CD14-positive monocyte (primary cell): ENCODE data around the gene EEFSEC. TPM values are rescaled to one million over a fixed set of nuclear protein-coding genes. Genes with fewer than 3 reads are reported as not detected.

ENCODE experiments used
- DNase-seq, 3 donors: peaks; one replicate each; pipeline ENCODE4 v3.0.0-alpha.2; 2011 to 2022
- H2AFZ ChIP-seq: 2 replicates; pipeline ENCODE4 v1.6.0; 2012; ENCODE audit warnings: mild to moderate bottlenecking, low read depth, low read length, inconsistent platforms; ENCODE audit not compliant: insufficient read depth, poor library complexity, severe bottlenecking
- H3K27ac ChIP-seq, 2 donors: 1 replicate in 1 of 2; 2 replicates in 1 of 2; pipeline ENCODE4 v1.5.1; 2012 to 2013; ENCODE audit warnings: low read length in 2 of 2, control low read depth in 1 of 2, inconsistent platforms in 1 of 2, low read depth in 1 of 2, mild to moderate bottlenecking in 1 of 2
- H3K27me3 ChIP-seq, 2 donors: one replicate each; pipeline versions ENCODE4 v1.6.0 to v1.6.1; 2011 to 2013; ENCODE audit warnings: low read length in 2 of 2; ENCODE audit not compliant: control insufficient read depth in 2 of 2, insufficient read depth in 2 of 2
- H3K36me3 ChIP-seq, 2 donors: replicated peaks in 1 of 2; 1 replicate in 1 of 2; 2 replicates in 1 of 2; pipeline versions ENCODE4 v1.5.1 to v1.6.1; 2012 to 2013; ENCODE audit warnings: low read length in 2 of 2, control low read depth in 1 of 2, inconsistent platforms in 1 of 2, mild to moderate bottlenecking in 1 of 2; ENCODE audit not compliant: insufficient read depth in 2 of 2, control insufficient read depth in 1 of 2
- H3K4me1 ChIP-seq, 2 donors: 1 replicate in 1 of 2; 2 replicates in 1 of 2; pipeline versions ENCODE4 v1.5.1 to v1.6.1; 2012 to 2013; ENCODE audit warnings: low read length in 2 of 2, control low read depth in 1 of 2, inconsistent platforms in 1 of 2, mild to moderate bottlenecking in 1 of 2, moderate library complexity in 1 of 2; ENCODE audit not compliant: insufficient read depth in 2 of 2, control insufficient read depth in 1 of 2
- H3K4me2 ChIP-seq: replicated peaks from 2 replicates; pipeline ENCODE3; 2012; ENCODE audit warnings: low read length, moderate library complexity, mild to moderate bottlenecking; ENCODE audit not compliant: poor library complexity, severe bottlenecking; ENCODE audit errors: extremely low read depth
- H3K4me3 ChIP-seq, 3 experiments: fragments of 200-600 bp in 1 of 3; sonication (generic) in 1 of 3; replicated peaks in 1 of 3; 1 replicate in 2 of 3; 2 replicates in 1 of 3; pipeline ENCODE4 v1.5.1; 2011 to 2013; ENCODE audit warnings: low read length in 3 of 3, mild to moderate bottlenecking in 3 of 3, control low read depth in 2 of 3, low read depth in 2 of 3, inconsistent platforms in 1 of 3, moderate library complexity in 1 of 3
- H3K79me2 ChIP-seq: 2 replicates; pipeline ENCODE4 v1.6.0; 2012; ENCODE audit warnings: mild to moderate bottlenecking, control low read depth, inconsistent platforms, low read length, moderate library complexity; ENCODE audit not compliant: insufficient read depth
- H3K9ac ChIP-seq: 2 replicates; pipeline ENCODE4 v1.6.0; 2017; ENCODE audit warnings: low read length, mild to moderate bottlenecking; ENCODE audit not compliant: insufficient read depth, poor library complexity, severe bottlenecking
- H3K9me3 ChIP-seq, 2 donors: replicated peaks in 1 of 2; 1 replicate in 1 of 2; 2 replicates in 1 of 2; pipeline versions ENCODE4 v1.5.1 to v1.6.1; 2012 to 2013; ENCODE audit warnings: low read length in 2 of 2, control low read depth in 1 of 2; ENCODE audit not compliant: control insufficient read depth in 1 of 2, insufficient read depth in 1 of 2
- H4K20me1 ChIP-seq: 2 replicates; pipeline ENCODE4 v1.6.0; 2012; ENCODE audit warnings: mild to moderate bottlenecking, low read length, control low read depth, moderate library complexity; ENCODE audit not compliant: insufficient read depth
- H3K27ac Mint-ChIP-seq, 7 donors: one replicate each; pipeline ENCODE4 v1.8.0; 2020; ENCODE audit warnings: mild to moderate bottlenecking in 7 of 7, mixed read lengths in 7 of 7, moderate library complexity in 6 of 7, inconsistent platforms in 2 of 7
- H3K27me3 Mint-ChIP-seq, 3 donors: one replicate each; pipeline ENCODE4 v1.8.0; 2021 to 2022; ENCODE audit warnings: low read depth in 3 of 3, mild to moderate bottlenecking in 3 of 3, mixed read lengths in 3 of 3, moderate library complexity in 3 of 3, inconsistent platforms in 1 of 3
- H3K36me3 Mint-ChIP-seq, 2 donors: one replicate each; pipeline ENCODE4 v1.8.0; 2020; ENCODE audit warnings: mixed read lengths in 2 of 2, inconsistent platforms in 1 of 2, mild to moderate bottlenecking in 1 of 2
- H3K4me1 Mint-ChIP-seq: one replicate; pipeline ENCODE4 v1.8.0; 2020; ENCODE audit warnings: mild to moderate bottlenecking, mixed read lengths
- H3K4me3 Mint-ChIP-seq, 2 donors: one replicate each; pipeline ENCODE4 v1.8.0; 2020; ENCODE audit warnings: mild to moderate bottlenecking in 2 of 2, mixed read lengths in 2 of 2, moderate library complexity in 1 of 2
- H3K9me3 Mint-ChIP-seq, 7 donors: one replicate each; pipeline ENCODE4 v1.8.0; 2020 to 2022; ENCODE audit warnings: mixed read lengths in 7 of 7, mild to moderate bottlenecking in 6 of 7, moderate library complexity in 6 of 7, inconsistent platforms in 2 of 7
- CTCF ChIP-seq: fragments of 200-600 bp; IDR thresholded peaks from one replicate; pipeline ENCODE4 v1.8.0; 2022; ENCODE audit warnings: antibody characterized with exemption, mild to moderate bottlenecking
- WGBS: methylation state at CpG from one replicate; pipeline ENCODE4 v1.1.5; 2013; ENCODE audit warnings: missing lambda C conversion rate; ENCODE audit not compliant: insufficient coverage; 5-methylcytosine and 5-hydroxymethylcytosine counted together
- intact Hi-C, 2 donors: fragments of 100-400 bp; cut with micrococcal nuclease; formaldehyde crosslinking; loops; one replicate each; pipeline versions ENCODE4 v1.15.0 to v1.15.1; 2023
- polyA plus RNA-seq, 3 donors: library from polyadenylated mRNA; depleted of rRNA in 1 of 3; unstranded in 2 of 3; stranded (reverse) in 1 of 3; fragments of 300-500 nt in 2 of 3; fragments of >200 nt in 1 of 3; fragmentation: Illumina TruSeq in 2 of 3; gene quantifications; 1 replicate in 2 of 3; 2 replicates in 1 of 3; pipeline ENCODE4 v1.2.3, GENCODE V29; 2012 to 2021

The EEFSEC gene
- polyA plus RNA-seq, 3 donors, result 13.3 to 14.9 (median 14.9) TPM

- no peak for DNase-seq
- peaks cover 32 to 36% of the 10 kb centered on the region in 2 donors for H3K36me3 Mint-ChIP-seq
- Histone ChIP-seq H3K4me2 (no peak overlapping the region), H3K4me1 (no peaks in the 10 kb centered on the region), H3K9me3 (no peaks in the 10 kb centered on the region), H3K36me3 (peaks cover 26 to 44% of the 10 kb centered on the region in 2 donors), H3K27ac (no peak overlapping the region), H4K20me1 (no peaks in the 10 kb centered on the region), H3K79me2 (no peaks in the 10 kb centered on the region), H2AFZ (no peak overlapping the region), H3K9ac (no peak overlapping the region), H3K27me3 (no peaks in the 10 kb centered on the region), H3K4me3 (no peak overlapping the region)
- no peak for TF ChIP-seq CTCF
- WGBS, result 95% methylated on average over 8 of the region's 10 CpGs
- peaks cover 0 to 2% (median 1%) of the 10 kb centered on the region in 3 donors for H3K27me3 Mint-ChIP-seq
- H3K4me3 Mint-ChIP-seq, result no peak overlapping the region
- intact Hi-C loops, result no loop called here
- no peaks in the 10 kb centered on the region for H3K9me3 Mint-ChIP-seq
- no peaks in the 10 kb centered on the region for H3K4me1 Mint-ChIP-seq
- peak overlapping the region in 1 of 7 donors; percentile 6 for H3K27ac Mint-ChIP-seq
Measured at GRCh38 chr3:128353991-128354687, 200.9 kb downstream of the EEFSEC start.

GRCh38 chr3:128354788-128355542 is 201.7 kb downstream of the EEFSEC start:
- TF ChIP-seq CTCF, result no peak
- no peaks in the 10 kb centered on the region for H3K4me1 Mint-ChIP-seq
- no peak overlapping the region for H3K27ac Mint-ChIP-seq
- H4K20me1 ChIP-seq, result no peaks in the 10 kb centered on the region
- no peak overlapping the region for H2AFZ ChIP-seq
- WGBS, result 90% methylated on average over 11 of the region's 13 CpGs
- H3K4me2 ChIP-seq, result no peak overlapping the region
- H3K9ac ChIP-seq, result no peak overlapping the region
- H3K9me3 ChIP-seq, result no peaks in the 10 kb centered on the region
- no peak for DNase-seq
- H3K4me3 ChIP-seq, result no peak overlapping the region
- H3K27me3 Mint-ChIP-seq, result peaks cover 0 to 2% (median 1%) of the 10 kb centered on the region in 3 donors
- no peaks in the 10 kb centered on the region for H3K4me1 ChIP-seq
- H3K36me3 Mint-ChIP-seq, result peaks cover 32 to 38% of the 10 kb centered on the region in 2 donors
- H3K27me3 ChIP-seq, result no peaks in the 10 kb centered on the region
- H3K4me3 Mint-ChIP-seq, result no peak overlapping the region
- intact Hi-C loops, result no loop called here
- H3K36me3 ChIP-seq, result peaks cover 26 to 52% of the 10 kb centered on the region in 2 donors
- no peak overlapping the region for H3K27ac ChIP-seq
- no peaks in the 10 kb centered on the region for H3K79me2 ChIP-seq
- H3K9me3 Mint-ChIP-seq, result no peaks in the 10 kb centered on the region
